CD4-positive, alpha-beta T cell treated with Interleukin-15 for 4 hours (primary cell): ENCODE data around the gene ACSF3.

ENCODE experiments used
- DNase-seq: peaks from one replicate; pipeline ENCODE4 v3.0.0-alpha.2; 2020; ENCODE audit warnings: low spot score

ACSF3 gene

GRCh38 chr16:89145406-89146161, 51.9 kb downstream of the ACSF3 start:
- no peak for DNase-seq

GRCh38 chr16:89146211-89147005, 52.8 kb downstream of the ACSF3 start:
- DNase-seq: no peak

- DNase-seq: no peak
Measured at GRCh38 chr16:89147085-89147817, 53.6 kb downstream of the ACSF3 start.

GRCh38 chr16:89149386-89149785, 55.7 kb downstream of the ACSF3 start:
- no peak for DNase-seq

- no peak for DNase-seq
Measured at GRCh38 chr16:89150090-89150835, 56.6 kb downstream of the ACSF3 start.

- no peak for DNase-seq
Measured at GRCh38 chr16:89150981-89151380, 57.3 kb downstream of the ACSF3 start.

- DNase-seq: no peak
Measured at GRCh38 chr16:89152831-89153700, 59.4 kb downstream of the ACSF3 start.

GRCh38 chr16:89153848-89154271, 60.2 kb downstream of the ACSF3 start:
- DNase-seq: no peak

- no peak for DNase-seq
Measured at GRCh38 chr16:89154390-89155183, 60.9 kb downstream of the ACSF3 start.

GRCh38 chr16:89155184-89155679, 61.6 kb downstream of the ACSF3 start:
- no peak for DNase-seq

GRCh38 chr16:89155851-89156739, 62.4 kb downstream of the ACSF3 start:
- DNase-seq: no peak

GRCh38 chr16:89156740-89157645, 63.3 kb downstream of the ACSF3 start:
- no peak for DNase-seq

- DNase-seq: no peak
Measured at GRCh38 chr16:89157778-89158177, 64.1 kb downstream of the ACSF3 start.

GRCh38 chr16:89159066-89159849, 65.6 kb downstream of the ACSF3 start:
- DNase-seq: no peak

GRCh38 chr16:89159850-89160354, 66.2 kb downstream of the ACSF3 start:
- no peak for DNase-seq

GRCh38 chr16:89160977-89161701, 67.5 kb downstream of the ACSF3 start:
- DNase-seq: no peak
